ENCODE measurements around the gene ANKRD52. TPM values are rescaled to one million over a fixed set of nuclear protein-coding genes. Genes with fewer than 3 reads are reported as not detected.
"Not testable (repeated sequence)": the region's sequence is repeated elsewhere in the genome, so short reads cannot be mapped to it uniquely, and the experiment has no call there.

The ANKRD52 gene
- total RNA-seq, 1 donor from 2014 or later = 64.6 TPM

DNA sequence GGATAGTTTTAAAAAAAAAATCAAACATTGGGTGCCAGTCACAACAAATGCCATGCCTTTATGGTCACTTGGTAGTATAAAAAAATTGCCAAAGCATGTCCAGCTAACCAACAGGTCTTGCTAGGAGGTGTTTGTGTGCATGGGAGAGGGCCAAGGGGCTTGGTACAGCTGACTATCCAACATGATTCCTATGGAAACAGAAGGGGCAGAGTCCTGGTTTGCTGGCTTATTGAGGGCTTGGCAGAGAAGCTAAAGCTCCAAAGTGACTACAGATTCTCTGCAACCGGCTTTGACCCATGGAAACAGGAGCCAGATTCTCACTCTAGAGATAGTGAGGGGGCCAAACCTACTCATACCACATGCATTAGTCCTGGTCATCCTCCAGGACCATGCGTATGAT lies 14.3 kb upstream of the ANKRD52 start:
- not testable (repeated sequence) for DNase-seq (ENCODE audit: low spot score)

- DNase-seq (ENCODE audit: low spot score) = no peak
Measured at GRCh38 chr12:56271031-56271430, 12.8 kb upstream of the ANKRD52 start.

- no peak for DNase-seq (ENCODE audit: low spot score)
Measured at GRCh38 chr12:56267443-56268071, 9.4 kb upstream of the ANKRD52 start.

DNA sequence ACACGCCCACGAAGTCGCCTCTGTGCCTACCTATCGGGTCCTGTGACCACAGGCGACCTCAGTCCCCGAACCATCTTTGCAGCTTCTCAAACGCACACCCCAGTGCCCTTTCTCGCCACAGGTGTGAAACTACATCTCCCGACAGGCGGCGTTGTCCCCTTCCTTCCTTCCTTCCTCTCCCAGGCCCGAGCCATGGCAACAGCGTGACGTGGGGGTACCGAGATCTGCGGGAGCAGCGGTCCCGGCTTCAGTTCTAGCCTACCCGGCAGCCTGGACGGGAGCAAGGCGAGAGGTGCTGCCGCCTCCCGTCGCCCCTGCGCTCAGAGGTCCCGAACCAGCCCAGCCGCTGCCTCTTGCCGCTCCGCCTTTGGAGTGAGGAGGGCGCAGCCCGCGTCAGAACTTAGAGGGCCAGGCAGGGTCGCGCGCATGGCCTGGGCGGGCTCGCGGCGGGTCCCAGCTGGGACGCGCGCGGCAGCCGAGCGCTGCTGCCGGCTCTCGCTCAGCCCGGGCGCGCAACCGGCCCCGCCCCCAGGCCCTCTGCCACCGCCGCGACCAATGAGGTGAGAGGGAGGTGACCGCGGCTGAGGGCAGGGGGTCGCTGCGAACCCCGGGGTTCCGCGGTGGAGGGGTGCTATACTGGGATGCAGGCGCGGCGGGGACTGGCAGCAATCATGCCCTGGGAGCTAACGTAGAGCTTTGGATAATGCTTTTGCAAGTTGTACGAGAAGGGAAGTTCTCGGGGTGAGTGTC lies 8.7 kb upstream of the ANKRD52 start, which contains the start of gene COQ10A:
Gene COQ10A, plus strand, starts transcription at position 250 of the 750 bp plus-strand sequence. Its CDS starts 177 bp downstream, at position 427.
- DNase-seq (ENCODE audit: low spot score) = peak; percentile 91

DNA sequence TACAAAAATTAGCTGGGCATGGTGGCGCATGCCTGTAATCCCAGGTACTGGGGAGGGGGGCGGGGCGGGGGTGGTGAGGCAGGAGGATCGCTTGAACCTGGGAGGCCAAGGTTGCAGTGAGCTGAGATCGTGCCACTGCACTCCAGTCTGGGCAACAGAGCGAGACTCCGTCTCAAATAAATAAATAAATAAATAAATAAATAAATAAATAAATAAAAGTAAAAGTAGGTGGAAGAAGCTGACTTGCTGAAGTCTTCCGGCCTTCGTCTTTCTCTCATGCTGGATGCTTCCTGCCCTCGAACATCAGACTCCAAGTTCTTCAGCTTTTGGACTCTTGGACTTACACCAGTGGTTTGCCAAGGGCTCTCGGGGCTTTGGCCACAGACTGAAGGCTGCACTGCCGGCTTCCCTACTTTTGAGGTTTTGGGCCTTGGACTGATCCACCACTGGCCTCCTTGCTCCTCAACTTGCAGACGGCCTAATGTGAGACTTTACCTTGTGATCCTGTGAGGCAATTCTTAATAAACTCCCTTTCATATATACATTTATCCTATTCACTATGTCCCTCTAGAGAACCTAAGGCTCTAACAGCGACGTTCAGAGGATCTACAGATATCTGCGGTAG lies 8.0 kb upstream of the ANKRD52 start:
- not testable (repeated sequence) for DNase-seq (ENCODE audit: low spot score)

DNA sequence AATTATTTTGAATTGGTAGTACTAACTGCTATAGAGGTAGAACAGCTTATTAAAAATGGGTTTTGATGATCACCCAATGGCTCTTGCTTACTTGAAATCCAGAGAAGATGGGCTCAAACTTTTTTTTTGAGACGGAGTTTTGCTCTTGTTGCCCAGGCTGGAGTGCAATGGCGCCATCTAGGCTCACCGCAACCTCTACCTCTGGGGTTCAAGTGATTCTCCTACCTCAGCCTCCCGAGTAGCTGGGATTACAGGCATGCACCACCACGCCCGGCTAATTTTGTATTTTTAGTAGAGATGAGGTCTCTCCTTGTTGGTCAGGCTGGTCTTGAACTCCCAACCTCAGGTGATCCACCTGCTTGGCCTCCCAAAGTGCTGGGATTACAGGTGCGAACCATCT lies 4.8 kb upstream of the ANKRD52 start:
- DNase-seq (ENCODE audit: low spot score) = not testable (repeated sequence)

DNA sequence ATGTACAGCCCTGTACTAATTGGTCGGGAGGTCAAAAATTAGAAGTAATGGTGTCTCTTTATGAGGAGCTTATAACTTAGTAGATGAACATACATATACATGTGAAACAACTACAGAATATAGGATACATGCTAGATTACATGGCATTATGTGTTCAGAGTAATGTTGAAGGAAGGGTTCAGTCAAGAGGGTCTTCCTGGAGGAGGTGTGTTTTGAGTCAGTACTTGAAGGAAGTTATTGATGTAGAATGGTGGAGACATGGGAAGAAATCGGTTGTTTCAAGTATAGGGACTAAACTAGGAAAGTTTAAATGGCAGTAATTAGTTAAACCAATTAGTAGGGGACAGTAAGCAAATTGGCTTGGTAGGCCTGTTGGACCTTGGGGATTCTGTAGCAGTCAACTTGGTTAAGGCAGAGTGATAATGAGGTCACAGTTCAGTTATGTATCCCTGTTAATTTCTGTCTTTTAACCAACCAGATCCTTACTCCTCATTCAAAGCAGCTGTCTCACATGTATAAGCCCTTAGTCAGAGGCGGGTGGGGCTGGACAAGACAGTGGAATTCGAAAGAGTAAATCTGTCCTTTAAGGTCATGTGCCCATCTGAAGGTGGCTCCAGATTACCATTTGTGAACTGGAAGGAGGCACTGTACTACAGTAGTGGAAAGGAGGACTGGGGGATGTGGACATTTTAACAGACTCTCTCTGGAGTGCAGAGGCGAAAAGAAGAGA lies 3.5 kb upstream of the ANKRD52 start:
- DNase-seq (ENCODE audit: low spot score) = no peak

- no peak for DNase-seq (ENCODE audit: low spot score)
Measured at GRCh38 chr12:56260921-56261320, 2.7 kb upstream of the ANKRD52 start.

DNA sequence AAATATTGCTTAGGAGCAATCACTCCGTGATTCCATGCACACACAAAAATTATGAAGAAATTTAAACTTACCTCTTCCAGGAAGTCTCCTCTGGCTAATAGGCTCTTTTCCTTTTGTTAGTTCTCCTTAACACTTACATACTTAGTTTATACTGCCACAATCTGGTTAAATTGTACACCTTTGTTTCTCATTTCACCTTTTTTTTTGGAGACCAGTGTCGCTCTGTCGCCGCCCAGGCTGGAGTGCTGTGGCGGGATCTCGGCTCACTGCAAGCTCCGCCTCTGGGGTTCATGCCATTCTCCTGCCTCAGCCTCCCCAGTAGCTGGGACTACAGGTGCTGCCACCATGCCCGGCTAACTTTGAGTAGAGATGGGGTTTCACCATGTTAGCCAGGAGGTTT lies 2.2 kb upstream of the ANKRD52 start:
- no peak for DNase-seq (ENCODE audit: low spot score)

GRCh38 chr12:56258820-56259183 lies 618 bp upstream of the ANKRD52 start:
- DNase-seq (ENCODE audit: low spot score) = no peak

DNA sequence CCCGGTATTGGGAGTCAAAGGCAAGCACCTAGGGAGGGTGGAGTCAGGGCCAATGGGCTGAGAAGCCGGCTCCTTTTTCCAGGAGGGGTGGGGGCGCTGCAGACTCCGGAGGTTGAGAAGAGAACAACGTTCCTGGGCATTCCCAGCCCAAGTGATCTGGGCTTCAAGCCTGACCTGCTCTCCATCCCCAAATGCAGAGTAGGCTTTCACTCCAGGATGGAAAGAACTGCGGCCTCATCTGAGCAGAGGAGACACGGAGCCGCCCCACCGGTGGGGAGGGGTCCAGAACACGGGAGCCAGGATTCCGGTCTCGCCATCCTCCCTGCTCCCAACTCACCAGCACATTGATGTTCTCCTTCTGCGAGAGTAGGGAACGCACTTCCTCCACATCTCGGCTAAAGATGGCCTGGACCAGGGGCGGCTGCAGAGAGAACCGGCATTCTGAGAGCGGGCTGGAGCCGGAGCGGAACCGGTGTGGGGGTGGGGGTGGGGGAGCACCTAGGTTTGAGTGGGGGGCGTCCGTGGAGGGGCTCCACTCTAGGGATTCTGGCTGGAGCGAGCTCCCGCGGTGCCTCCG lies 605 bp downstream of the ANKRD52 start:
- no peak for DNase-seq (ENCODE audit: low spot score)

- DNase-seq (ENCODE audit: low spot score) = no peak
Measured at GRCh38 chr12:56257071-56257470, 1.1 kb downstream of the ANKRD52 start.

GRCh38 chr12:56256326-56256960 lies 1.7 kb downstream of the ANKRD52 start:
- no peak for DNase-seq (ENCODE audit: low spot score)

GRCh38 chr12:56255671-56256070 lies 2.5 kb downstream of the ANKRD52 start:
- no peak for DNase-seq (ENCODE audit: low spot score)

DNA sequence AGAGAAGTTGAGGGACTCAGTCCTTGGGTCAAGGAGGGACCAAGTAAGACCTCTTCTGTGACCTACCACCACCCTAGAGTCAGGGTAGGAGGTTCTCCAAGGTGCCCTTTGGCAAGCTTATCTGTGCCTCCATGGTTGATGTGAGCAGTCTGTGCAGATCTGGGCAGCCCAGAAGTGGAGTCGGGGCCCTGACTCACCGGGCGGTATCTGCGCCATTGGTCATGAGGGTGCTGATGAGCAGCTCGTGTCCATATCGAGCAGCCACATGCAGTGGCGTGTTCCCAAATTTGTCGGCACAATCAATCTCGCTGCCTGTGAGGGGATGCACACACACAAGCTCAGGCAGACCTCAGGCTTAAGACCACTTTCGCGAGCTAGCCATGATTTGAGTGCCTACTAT lies 5.1 kb downstream of the ANKRD52 start:
- no peak for DNase-seq (ENCODE audit: low spot score)

GRCh38 chr12:56252649-56253048 lies 5.5 kb downstream of the ANKRD52 start:
- no peak for DNase-seq (ENCODE audit: low spot score)

DNA sequence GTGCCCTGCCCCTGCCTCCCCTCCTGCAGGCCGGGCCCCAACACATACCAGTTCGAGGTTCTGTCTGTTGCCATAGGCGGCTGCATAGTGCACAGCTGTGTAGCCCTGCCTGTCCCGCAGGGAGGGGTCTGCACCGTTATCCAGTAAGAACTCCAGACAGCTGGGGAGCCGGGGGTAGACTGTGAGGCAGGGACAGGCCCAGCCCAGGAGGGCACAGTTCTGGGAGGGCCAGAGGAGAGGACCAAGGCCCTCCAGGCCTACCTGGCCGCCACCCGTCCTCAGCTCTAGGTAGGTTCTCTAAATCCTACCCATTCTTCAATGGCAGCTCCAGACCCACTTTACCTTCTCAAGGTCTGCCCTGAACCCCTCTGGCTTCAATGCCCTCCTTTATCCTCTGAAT lies 9.5 kb downstream of the ANKRD52 start:
- no peak for DNase-seq (ENCODE audit: low spot score)

DNA sequence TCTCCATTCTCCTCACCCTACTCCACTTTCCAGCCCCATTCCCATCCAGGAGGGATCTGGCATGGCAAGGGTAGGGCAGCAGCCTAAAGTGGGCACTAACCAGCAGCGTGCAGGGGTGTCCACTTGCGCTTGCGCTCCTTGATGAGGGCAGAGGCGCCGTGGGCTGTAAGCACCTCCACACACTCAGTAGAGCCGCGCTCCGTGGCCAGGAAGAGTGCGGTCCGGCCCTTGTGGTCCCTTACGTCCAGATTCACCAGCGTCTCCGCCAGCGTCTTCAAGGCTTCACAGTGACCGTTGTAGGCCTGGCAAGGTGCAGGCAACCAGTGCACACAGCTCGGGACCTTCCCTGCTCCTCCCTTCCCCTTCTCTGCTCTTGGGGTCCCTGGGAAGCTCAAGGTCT lies 10.3 kb downstream of the ANKRD52 start:
- DNase-seq (ENCODE audit: low spot score) = no peak

- DNase-seq (ENCODE audit: low spot score) = no peak
Measured at GRCh38 chr12:56244494-56244893, 13.7 kb downstream of the ANKRD52 start.

GRCh38 chr12:56243731-56244181 lies 14.4 kb downstream of the ANKRD52 start:
- DNase-seq (ENCODE audit: low spot score) = no peak

- no peak for DNase-seq (ENCODE audit: low spot score)
Measured at GRCh38 chr12:56242986-56243385, 15.2 kb downstream of the ANKRD52 start.

All from mucosa of gallbladder (tissue), 1 donor.